HFF-Myc (cell line): ENCODE results near the gene MAGEF1.

Experiments used
- DNase-seq: peaks from one replicate; pipeline ENCODE4 v3.0.0-alpha.2; 2011; ENCODE audit warnings: low read depth; ENCODE audit errors: extremely low read depth
- H3K4me3 ChIP-seq: replicated peaks from 2 replicates; pipeline ENCODE4 v1.5.1; 2011; ENCODE audit warnings: low read depth, mild to moderate bottlenecking, control low read depth, low read length
- CTCF ChIP-seq: IDR thresholded peaks from 2 replicates; pipeline ENCODE4 v1.5.1; 2012; ENCODE audit warnings: mild to moderate bottlenecking, low read depth, low read length, control low read depth; ENCODE audit errors: missing control alignments

The MAGEF1 gene

DNA sequence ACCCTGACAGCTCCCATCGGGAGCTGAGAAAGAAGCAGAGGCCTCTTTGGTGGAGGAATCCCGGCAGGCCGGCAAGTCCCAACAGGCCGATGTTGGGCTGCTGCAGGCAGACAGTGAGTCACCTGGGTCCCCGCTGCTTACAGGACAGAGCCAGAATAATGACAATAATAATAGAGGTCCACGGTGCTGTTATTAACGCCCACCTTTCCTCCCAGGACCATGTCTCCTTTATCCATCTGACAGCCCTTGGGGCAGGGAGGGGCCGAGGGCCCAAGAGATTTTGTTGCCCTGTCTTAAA lies 29.3 kb upstream of the MAGEF1 start:
- no peak for DNase-seq
- TF ChIP-seq CTCF, result no peak
- no peak overlapping the region for H3K4me3 ChIP-seq

- H3K4me3 ChIP-seq, result no peak overlapping the region
- no peak for TF ChIP-seq CTCF
- no peak for DNase-seq
These were observed 28.8 kb upstream of the MAGEF1 start for GRCh38 chr3:184740509-184741258.

DNA sequence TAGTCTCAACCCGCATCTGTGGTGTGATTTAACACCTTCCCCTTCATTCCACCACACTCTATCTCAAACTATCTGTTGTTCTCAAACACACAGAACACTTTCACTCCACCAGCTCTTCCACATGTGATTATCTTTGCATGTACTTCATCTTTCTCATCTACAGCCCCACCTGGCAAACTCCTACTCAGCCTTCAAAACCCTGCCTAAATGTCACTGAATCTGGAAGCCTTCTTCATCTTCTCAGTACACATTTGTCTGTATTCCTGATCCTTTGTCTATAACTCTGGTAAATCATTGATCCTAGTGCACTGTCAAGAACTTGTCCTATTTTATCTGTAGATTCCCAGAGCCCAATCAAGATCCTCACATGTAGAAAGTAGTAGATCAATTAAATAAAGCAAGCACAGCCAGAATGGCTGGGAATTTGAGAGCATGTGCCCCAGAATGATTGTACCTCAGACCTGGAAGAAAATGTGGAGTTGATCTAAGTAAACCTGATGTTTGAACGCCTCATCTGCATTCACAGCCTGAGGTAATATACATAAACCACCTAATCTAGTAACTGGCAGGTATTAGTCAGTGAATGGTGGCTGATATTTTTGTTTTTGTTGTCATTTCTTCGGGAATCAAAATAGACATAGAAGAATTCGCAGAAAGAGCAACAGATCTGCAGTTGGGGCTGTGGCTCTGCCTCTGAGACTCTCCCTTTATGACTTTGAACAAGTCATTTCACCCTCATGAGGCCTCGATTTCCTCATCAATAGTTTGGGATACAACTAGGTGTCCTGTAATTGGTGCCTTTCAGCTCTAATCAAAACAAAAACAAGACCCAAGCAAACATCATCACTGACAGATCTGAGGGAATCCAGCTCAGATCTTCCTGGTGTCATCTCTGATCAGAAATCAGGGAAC lies 28.0 kb upstream of the MAGEF1 start:
- DNase-seq, result no peak
- no peak overlapping the region for H3K4me3 ChIP-seq
- no peak for TF ChIP-seq CTCF

DNA sequence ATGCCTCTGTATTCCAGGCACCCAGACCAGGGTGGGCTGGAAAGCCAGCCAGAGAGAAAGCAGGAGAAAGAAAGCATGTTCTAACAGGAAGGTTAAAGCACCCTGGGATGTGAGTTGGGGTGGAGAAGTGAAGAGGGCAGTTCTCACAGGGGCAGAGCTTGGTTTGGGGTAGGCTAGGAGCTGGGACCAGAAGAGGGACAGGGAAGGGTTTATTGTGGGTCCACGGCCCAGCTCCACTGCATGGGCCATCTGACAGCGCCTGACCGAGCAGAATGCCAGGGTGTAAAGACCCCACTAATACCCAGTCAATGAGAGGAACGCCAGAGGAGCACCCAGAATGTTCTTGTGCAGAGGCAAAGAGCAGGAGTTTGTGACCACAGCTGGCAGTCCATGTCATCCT lies 27.1 kb upstream of the MAGEF1 start:
- no peak overlapping the region for H3K4me3 ChIP-seq
- no peak for DNase-seq
- no peak for TF ChIP-seq CTCF

DNA sequence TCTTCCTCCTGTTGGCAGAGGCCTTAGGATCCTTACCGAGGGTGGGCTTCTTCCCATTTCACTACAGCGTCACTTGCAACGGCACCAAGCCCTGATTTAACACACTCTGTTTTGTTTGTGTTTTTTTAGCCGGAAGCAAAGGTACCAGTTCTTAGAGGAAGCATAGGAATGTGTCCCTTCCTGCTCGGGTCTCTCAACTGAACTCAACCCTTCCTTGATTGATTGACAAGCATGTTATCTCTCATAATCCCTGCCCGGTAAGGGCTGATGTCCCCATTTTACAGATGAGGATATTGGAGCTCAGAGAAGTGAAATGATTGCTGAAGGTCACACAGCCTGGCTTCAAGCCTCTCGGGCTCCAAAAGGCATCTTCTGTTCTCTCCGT lies 26.6 kb upstream of the MAGEF1 start:
- no peak for DNase-seq
- H3K4me3 ChIP-seq, result no peak overlapping the region
- no peak for TF ChIP-seq CTCF

GRCh38 chr3:184737641-184738505 lies 26.0 kb upstream of the MAGEF1 start:
- no peak for DNase-seq
- TF ChIP-seq CTCF, result no peak
- H3K4me3 ChIP-seq, result no peak overlapping the region
